Measurements from ENCODE around the gene EVX2.

The EVX2 gene

DNA sequence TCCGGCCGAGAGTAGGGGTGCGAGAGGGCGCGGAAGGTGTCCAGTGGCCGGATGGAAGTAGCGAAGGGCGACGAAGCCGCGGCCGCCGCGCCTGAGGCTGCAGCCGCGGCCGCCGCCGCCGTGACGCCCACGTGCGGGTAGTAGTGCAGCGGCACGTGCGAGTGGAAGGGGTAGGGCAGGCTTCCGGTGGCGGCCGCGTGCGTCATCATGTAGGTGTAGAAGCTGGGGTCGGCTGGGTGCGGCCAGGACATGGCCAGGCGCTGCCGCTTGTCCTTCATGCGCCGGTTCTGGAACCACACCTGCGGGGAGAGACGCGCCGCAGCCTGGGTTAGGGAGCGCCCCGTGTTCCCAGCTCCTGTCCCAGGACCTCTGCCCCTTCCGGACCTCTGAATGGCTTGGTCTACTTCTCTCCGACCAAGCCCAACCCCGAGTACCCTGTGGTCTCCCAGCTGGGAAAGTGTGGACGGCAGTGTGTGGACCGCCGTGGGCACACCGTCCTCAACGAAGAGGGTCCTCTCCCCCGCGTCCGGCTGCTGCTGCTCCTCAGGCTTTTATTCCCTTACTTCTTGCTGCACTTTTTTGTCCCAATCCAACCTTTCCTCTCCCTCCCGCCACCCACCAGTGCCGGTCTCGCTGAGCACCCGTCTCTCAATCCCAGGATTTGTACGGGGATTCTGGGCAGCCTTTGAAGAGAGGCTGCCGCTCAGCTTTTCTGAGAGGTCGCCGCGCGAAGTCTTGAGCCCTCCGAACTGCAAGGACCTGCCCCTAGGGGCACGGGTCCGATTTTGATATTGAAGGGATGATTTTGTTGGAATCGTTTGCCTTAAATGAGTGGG, 3.0 kb downstream of the EVX2 start:
- Histone ChIP-seq H3K27ac (ENCODE audit: low read depth, low read length) (no peak overlapping the region), H3K4me2 (ENCODE audit: low read length) (no peak overlapping the region), H3K36me3 (ENCODE audit: control insufficient read depth, low read length) (no peaks in the 10 kb centered on the region), H3K9me2 (replicated peaks; ENCODE audit: control insufficient read depth, low read length) (no peaks in the 10 kb centered on the region), H3K9me3 (ENCODE audit: control insufficient read depth, insufficient read depth, low read length) (peaks cover 6% of the 10 kb centered on the region; the same call in 1 of the 2 replicates), H3K27me3 (ENCODE audit: control insufficient read depth, low read length) (peaks cover 5% of the 10 kb centered on the region), H3K4me3 (ENCODE audit: low read length) (no peak overlapping the region), H4K20me1 (ENCODE audit: control insufficient read depth, insufficient read depth, low read depth, low read length) (no peaks in the 10 kb centered on the region), H3K4me1 (ENCODE audit: control insufficient read depth, low read length) (no peaks in the 10 kb centered on the region), H3K79me2 (ENCODE audit: control insufficient read depth, low read length) (no peaks in the 10 kb centered on the region), H3F3A (ENCODE audit: control insufficient read depth, insufficient read depth) (no peaks in the 10 kb centered on the region)
- TF ChIP-seq, protein P1, sequence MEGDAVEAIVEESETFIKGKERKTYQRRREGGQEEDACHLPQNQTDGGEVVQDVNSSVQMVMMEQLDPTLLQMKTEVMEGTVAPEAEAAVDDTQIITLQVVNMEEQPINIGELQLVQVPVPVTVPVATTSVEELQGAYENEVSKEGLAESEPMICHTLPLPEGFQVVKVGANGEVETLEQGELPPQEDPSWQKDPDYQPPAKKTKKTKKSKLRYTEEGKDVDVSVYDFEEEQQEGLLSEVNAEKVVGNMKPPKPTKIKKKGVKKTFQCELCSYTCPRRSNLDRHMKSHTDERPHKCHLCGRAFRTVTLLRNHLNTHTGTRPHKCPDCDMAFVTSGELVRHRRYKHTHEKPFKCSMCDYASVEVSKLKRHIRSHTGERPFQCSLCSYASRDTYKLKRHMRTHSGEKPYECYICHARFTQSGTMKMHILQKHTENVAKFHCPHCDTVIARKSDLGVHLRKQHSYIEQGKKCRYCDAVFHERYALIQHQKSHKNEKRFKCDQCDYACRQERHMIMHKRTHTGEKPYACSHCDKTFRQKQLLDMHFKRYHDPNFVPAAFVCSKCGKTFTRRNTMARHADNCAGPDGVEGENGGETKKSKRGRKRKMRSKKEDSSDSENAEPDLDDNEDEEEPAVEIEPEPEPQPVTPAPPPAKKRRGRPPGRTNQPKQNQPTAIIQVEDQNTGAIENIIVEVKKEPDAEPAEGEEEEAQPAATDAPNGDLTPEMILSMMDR (IDR thresholded peaks at IDR 0.05; ENCODE audit: low read depth, low read length, poor library complexity, severe bottlenecking) = no peak
- no peak for TF ChIP-seq EZH2phosphoT487 (IDR thresholded peaks at IDR 0.05; ENCODE audit: borderline replicate concordance, low read length)

DNA sequence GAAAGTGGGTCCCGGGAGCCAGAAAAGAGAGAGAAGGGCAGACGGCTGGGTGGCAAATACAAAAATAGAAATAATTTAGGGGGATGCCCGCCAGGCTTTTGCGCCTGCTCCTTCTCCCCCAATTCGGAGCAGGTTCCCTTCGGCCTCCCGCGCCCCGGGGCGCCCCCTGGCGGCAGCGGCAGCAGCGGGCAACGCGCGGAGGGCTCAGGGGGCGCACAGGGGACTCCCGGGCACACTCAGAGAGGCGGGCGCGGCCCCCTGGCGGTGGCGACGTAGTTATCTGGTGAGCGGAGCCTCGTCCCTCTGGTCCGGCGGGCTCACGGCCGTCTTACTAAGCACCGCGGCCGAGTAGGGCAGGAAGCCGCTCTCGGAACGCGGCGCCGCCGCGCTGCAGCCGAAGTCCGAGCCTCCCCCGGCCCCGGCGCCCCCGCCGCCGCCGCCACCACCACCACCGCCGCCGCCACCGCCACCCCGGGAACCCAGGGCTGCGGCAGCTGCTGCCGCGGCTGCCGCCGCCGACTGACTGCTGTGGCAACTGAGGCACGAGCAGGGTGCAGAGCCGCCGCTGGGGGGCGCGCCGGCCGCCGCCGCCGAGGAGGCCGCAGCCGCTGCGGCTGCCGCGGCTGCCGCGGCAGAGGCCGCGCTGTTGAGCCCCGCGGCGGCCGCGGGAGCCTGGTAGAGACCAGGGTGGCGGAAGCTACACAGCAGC, 3.8 kb downstream of the EVX2 start:
- Histone ChIP-seq H3K79me2 (ENCODE audit: control insufficient read depth, low read length) (no peaks in the 10 kb centered on the region), H3K27me3 (ENCODE audit: control insufficient read depth, low read length) (peaks cover 9% of the 10 kb centered on the region), H3K9me2 (replicated peaks; ENCODE audit: control insufficient read depth, low read length) (no peaks in the 10 kb centered on the region), H3K4me1 (ENCODE audit: control insufficient read depth, low read length) (no peaks in the 10 kb centered on the region), H3K36me3 (ENCODE audit: control insufficient read depth, low read length) (no peaks in the 10 kb centered on the region), H3K4me3 (ENCODE audit: low read length) (no peak overlapping the region), H3K4me2 (ENCODE audit: low read length) (no peak overlapping the region), H3F3A (ENCODE audit: control insufficient read depth, insufficient read depth) (no peaks in the 10 kb centered on the region), H3K9me3 (ENCODE audit: control insufficient read depth, insufficient read depth, low read length) (peaks cover 6% of the 10 kb centered on the region; the same call in 1 of the 2 replicates), H4K20me1 (ENCODE audit: control insufficient read depth, insufficient read depth, low read depth, low read length) (no peaks in the 10 kb centered on the region), H3K27ac (ENCODE audit: low read depth, low read length) (no peak overlapping the region)
- TF ChIP-seq EZH2phosphoT487 (IDR thresholded peaks at IDR 0.05; ENCODE audit: borderline replicate concordance, low read length) = no peak
- TF ChIP-seq, protein P1 (IDR thresholded peaks at IDR 0.05; ENCODE audit: low read depth, low read length, poor library complexity, severe bottlenecking) = no peak

DNA sequence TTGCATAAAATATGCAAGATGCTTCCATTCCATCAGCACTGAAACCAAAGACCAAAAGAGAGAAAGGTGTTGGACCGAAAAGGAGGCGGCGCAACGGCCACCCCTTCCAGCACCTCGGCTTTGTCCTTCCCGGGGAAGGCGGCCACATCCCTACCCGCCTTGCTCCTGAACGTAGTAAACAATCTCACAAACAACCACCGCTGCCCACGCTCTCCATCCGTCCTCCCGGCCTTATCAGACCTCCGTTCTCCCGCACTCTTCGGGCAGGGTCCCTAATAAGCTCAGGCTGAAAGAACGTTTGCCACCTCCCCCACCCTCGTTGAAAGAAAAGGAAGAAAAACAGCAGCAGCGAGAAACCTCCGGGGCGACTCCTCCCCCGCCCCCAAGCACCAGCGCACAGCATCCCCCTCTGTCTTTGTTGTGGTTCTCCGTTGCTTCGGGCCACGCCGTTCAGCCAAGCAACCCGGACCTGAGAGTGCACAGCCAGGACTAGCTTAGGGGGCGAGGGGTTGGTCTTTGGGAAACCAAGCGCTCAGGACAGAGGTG, 4.4 kb downstream of the EVX2 start:
- H3K79me2 ChIP-seq (ENCODE audit: control insufficient read depth, low read length) = no peaks in the 10 kb centered on the region
- H3K9me2 ChIP-seq (replicated peaks; ENCODE audit: control insufficient read depth, low read length) = no peaks in the 10 kb centered on the region
- H3K4me1 ChIP-seq (ENCODE audit: control insufficient read depth, low read length) = no peaks in the 10 kb centered on the region
- H3F3A ChIP-seq (ENCODE audit: control insufficient read depth, insufficient read depth) = no peaks in the 10 kb centered on the region
- no peak overlapping the region for H3K4me3 ChIP-seq (ENCODE audit: low read length)
- no peak overlapping the region for H3K27ac ChIP-seq (ENCODE audit: low read depth, low read length)
- no peak for TF ChIP-seq EZH2phosphoT487 (IDR thresholded peaks at IDR 0.05; ENCODE audit: borderline replicate concordance, low read length)
- TF ChIP-seq, protein P1 (IDR thresholded peaks at IDR 0.05; ENCODE audit: low read depth, low read length, poor library complexity, severe bottlenecking) = no peak
- H3K9me3 ChIP-seq (ENCODE audit: control insufficient read depth, insufficient read depth, low read length) = peaks cover 6% of the 10 kb centered on the region; the same call in 1 of the 2 replicates
- H3K4me2 ChIP-seq (ENCODE audit: low read length) = no peak overlapping the region
- peaks cover 12% of the 10 kb centered on the region for H3K27me3 ChIP-seq (ENCODE audit: control insufficient read depth, low read length)
- no peaks in the 10 kb centered on the region for H4K20me1 ChIP-seq (ENCODE audit: control insufficient read depth, insufficient read depth, low read depth, low read length)
- H3K36me3 ChIP-seq (ENCODE audit: control insufficient read depth, low read length) = no peaks in the 10 kb centered on the region
